ENCODE data around the gene HBE1.

- TF ChIP-seq TRIM28 (IDR thresholded peaks at IDR 0.05) = no peak
- TF ChIP-seq, protein P1, sequence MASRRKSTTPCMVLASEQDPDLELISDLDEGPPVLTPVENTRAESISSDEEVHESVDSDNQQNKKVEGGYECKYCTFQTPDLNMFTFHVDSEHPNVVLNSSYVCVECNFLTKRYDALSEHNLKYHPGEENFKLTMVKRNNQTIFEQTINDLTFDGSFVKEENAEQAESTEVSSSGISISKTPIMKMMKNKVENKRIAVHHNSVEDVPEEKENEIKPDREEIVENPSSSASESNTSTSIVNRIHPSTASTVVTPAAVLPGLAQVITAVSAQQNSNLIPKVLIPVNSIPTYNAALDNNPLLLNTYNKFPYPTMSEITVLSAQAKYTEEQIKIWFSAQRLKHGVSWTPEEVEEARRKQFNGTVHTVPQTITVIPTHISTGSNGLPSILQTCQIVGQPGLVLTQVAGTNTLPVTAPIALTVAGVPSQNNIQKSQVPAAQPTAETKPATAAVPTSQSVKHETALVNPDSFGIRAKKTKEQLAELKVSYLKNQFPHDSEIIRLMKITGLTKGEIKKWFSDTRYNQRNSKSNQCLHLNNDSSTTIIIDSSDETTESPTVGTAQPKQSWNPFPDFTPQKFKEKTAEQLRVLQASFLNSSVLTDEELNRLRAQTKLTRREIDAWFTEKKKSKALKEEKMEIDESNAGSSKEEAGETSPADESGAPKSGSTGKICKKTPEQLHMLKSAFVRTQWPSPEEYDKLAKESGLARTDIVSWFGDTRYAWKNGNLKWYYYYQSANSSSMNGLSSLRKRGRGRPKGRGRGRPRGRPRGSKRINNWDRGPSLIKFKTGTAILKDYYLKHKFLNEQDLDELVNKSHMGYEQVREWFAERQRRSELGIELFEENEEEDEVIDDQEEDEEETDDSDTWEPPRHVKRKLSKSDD (conservative IDR thresholded peaks at IDR 0.05; ENCODE audit: low read length) = no peak
- no peak for TF ChIP-seq RHOXF2B (CRISPR knock-in tag; conservative IDR thresholded peaks at IDR 0.05)
These were observed 3.9 kb downstream of the HBE1 start for GRCh38 chr11:5265832-5266231.

All from K562 (cell line).